HG03196 (cell line): ENCODE measurements around the gene SPTBN1.
"Not testable (repeated sequence)": the region's sequence is repeated elsewhere in the genome, so short reads cannot be mapped to it uniquely, and the experiment has no call there.

Source experiments
- ATAC-seq: cut with Tn5 transposase; IDR thresholded peaks from one replicate; pipeline ENCODE4 v1.9.1; 2021; ENCODE audit not compliant: unreplicated experiment

The SPTBN1 gene

DNA sequence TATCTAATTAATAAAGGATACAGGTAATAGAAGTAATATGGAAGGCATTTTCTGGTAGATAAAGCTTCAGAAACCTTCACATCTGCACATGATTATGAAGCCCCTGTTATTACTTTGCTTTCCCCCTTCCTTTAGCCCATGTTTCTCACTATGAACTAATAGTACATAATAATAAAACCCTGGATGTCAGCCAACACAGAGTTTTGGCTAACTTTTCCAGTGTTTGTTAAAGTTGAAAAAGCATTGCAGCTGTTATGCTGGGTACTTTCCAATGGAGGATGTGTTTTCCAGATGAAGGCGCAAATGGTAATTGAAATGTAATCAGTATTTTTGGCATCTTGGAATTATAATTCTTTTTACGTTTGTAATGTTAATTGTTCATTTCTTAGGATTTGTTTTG is 43.5 kb downstream of the SPTBN1 start:
- no peak for ATAC-seq

DNA sequence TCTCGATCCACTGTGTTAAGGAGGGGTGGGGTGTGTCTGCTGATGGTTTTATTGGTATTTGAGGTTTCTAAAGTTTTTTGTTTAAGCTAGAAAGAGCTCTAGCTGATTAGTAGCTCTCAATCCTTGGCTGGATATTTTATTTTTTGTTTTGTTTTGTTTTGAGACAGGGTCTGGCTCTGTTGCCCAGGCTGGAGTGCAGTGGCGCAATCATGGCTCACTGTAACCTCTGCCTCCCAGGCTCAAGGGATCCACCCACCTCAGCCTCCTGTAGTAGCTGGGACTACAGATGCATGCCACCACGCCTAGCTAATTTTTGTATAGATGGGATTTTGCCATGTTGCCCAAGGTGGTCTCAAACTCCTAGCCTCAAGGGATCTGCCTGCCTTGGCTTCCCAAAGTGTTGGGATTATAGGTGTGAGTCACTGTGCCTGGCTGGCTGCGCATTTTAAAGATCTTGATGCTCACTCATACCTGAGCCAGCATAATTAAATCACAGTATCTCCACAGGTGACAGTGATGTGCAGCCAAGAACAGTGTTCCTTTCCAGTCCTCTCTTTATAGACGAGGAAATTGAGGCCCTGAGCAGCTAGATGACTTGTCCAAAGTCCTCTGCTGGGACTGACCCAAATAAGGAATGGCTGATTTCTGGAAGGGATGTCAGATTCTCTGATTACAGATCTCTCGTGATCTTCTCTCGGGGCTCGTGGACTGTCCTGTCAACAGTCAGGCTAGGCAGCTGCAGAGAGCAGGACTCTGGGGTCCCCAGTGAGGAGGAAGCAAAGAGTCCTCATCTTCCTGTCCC is 44.5 kb downstream of the SPTBN1 start:
- no peak for ATAC-seq

DNA sequence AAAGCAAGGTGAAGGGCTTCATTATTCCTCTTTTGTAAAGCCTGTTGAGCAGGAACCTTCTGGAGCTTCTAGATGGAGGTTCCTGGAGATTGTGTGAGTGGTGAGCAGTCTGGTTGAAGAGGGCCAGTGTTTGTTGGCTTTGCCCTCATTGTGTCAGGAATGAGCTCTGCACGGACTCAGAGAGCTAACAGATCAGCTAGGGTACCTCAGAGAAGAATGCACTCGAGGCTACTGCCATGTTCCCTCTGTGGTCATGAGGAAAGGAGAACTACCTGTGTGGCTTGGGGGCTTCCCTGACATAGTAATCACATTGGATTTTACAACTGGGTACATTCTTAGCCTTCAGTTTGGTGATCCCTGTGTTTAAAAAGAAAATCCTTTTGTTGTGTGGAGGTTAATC is 46.6 kb downstream of the SPTBN1 start:
- ATAC-seq = no peak

DNA sequence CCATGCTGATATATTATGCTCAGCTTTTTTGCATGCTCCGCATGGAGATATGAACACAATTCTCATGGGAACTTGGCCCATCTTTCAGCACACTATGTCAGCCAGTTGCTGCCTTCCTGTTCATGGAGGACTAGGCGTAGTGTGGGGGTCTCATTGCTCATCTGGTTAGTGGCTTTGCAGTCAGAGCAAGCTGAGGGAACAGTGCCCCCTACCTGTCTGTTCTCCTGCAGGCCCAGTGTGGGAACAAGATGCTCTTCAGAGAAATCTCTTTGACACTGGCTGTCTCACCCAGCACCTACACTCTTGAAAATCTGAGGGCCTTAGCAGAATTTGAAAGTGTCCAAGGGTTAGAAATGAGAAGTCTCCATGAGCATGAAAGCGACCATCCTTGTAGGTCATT is 47.1 kb downstream of the SPTBN1 start:
- ATAC-seq = no peak

DNA sequence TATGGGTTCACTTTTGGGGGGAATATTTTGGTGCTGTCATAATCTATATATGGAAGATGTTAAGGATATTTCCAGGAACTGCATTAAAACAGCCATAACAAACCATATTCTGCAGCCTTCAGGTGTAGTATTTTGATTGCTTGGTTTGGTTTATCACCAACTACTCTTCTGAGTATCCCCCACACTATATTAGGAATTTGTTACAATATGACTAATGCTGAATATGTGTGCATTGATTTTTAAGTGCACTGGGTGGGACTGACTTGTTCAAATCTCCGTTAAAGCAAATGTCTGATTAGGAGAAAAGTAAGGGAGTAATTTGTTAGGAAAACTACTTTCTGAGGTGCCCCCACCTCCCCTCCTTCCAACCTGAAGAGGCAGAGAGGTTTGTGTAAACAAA is 47.7 kb downstream of the SPTBN1 start:
- ATAC-seq = no peak

DNA sequence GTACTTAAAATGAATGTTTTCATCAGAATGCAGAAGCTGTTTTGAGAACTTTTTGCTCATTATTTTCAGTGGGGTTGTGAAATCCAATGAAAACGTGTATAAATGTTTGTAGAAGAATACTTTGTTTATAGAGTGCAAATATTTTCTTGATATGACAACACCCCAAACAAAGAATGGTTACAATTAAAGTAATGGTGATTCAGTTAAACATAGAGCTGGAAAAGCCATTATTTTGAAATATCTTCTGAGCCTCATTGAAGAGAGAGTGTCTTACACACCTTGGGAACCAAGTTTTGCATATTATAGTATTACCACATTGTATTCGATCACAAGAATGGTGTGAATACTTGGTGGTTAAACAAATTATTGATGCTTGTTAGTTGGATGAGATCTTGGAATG is 48.7 kb downstream of the SPTBN1 start:
- no peak for ATAC-seq

DNA sequence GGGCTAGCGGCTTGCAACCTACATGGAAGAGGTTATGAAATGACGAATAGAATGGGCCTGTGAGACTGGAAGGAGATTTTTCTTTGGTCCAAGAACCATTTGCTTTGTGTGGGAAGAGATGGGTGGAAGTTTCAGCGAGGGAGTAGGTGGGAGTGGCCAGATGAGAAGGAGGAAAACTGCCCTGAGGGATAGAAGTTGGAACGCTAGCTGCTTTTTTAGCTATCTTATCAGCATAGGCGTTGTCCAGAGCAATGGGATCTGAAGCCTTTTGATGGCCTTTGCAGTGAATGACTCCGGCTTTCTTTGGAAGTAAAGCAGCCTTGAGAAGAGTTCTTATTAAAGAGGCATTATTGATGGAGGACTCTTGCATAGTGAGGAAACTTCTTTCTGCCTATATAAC is 52.4 kb downstream of the SPTBN1 start:
- no peak for ATAC-seq

DNA sequence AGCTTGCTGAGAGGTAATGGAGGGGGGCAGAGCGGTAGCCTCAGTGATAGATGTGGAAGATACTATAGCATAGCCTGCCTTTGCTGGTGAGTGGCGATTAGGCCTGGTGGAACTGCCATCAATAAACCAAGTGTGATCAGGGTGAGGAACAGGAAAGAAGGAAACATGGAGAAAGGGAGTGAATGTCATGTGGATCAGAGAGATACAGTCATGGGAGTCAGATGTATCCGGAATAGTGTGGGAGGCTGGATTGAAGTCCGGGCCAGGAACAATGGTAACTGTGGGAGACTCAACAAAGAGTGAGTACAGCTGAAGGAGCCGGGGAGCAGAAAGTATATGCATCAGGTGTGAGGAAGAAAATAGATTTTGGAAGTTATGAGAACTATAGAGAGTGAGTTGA is 52.9 kb downstream of the SPTBN1 start:
- not testable (repeated sequence) for ATAC-seq

DNA sequence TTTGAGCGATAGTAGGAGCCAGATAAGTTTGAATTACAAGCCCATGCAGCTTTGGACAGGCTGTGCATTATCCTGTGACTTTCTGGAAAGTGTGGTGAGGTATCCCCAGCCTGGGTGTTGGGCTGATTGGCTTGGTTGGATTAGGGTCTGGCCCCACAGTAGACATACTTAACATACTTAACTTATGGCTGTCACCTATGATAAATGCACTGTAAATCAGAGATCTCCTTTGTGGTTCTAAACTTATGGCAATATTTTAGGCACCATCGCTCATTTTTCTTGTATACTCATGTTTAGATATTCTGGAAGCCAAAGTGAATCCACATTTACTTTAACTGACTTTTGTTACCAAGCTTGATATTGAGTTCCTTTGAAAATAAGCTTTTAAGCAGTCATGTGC is 54.8 kb downstream of the SPTBN1 start:
- ATAC-seq = no peak

DNA sequence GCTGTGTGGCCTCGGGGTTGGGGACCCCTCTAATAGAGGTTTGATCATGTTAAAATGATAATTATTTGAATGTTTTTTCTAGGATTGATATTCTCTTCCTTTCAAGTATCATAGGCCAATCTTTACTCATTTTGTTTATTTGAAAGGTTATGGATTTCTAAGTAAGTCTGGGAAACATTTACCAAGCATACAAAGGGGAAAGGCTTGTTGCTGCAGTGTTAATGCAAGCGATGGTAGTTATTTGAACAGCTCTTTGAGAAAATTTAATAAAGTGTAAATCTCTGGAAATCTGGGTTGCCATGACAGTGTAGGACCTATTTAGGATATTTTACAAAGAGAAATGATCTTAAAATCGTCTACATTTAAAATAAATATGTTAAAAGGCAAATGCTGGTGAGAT is 56.1 kb downstream of the SPTBN1 start:
- ATAC-seq = no peak

DNA sequence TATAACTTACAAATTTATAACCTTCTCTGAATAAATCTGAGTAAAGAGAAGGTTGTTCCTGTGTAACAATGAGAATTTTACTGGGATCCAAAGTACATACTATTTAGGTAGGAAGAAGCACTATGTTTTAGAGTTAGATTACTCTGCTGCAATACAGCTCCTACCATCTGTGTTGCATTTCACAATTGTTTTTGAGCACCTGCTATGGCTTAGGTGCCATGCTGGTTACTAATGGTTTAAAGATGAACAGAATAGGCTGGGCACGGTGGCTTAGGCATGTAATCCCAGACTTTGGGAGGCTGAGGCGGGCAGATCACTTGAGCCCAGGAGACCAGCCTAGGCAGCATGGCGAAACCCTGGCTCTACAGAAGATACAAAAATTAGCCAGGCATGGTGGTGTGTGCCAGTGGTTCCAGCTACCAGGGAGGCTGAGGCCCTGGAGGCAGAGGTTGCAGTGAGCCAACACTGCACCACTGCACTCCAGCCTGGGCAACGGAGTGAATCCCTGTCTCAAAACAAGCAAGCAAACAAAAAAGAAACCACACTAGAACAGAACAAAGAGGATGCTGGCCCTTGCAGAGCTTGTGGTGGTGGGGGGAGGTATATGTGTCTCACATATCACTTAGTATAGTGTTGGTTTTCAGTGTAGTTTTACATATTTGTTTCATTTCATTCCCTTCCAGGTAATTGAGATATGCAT is 56.7 kb downstream of the SPTBN1 start:
- ATAC-seq = no peak

DNA sequence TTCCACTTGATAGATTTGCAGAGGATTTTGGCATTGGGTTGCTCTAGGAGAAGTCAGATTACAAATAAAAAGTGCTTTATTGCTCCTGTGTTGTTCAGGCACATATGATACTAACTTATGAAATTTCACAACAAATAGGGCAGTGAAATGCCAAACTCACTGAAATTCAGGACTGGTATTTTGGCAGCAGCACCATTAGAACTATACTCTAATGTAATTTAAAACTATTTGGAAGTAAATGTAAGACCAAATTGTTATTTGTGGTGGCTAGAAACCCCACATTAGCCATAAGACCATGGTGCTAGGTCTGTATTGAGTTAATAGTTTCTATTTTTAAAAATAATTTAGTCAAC is 57.2 kb downstream of the SPTBN1 start:
- ATAC-seq = no peak

DNA sequence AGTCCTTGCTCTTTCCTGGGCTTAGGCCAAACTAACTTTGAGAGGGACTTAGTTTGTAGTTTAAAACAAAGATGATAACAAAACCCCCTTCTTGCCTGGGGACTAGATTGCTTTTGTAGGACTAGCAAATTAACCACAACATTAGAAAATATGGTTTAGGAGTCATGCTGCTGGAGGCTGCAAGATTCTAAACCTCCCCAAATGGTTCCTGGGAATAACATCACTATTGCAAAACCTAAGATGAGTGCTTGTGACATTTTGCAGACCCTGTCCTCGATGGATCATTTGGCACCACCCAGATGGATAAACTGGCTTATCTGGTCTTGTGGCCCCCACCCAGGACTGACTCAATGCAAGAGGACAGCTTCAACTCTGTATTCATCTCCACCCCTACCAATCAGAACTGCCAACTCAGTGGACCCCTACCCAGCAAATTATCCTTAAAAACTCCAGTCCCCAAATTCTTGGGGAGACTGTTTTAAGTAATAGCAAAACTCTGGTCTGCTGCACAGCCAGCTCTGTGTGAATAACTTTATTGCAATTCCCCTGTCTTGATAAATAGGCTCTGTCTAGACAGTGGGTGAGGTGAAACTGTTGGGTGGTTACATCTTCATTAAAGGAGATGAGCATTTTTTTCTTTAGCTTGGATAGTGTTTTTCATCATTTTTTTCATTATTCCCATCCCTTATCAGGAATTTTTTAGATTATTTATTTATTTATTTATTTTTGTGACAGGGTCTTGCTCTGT is 58.9 kb downstream of the SPTBN1 start:
- no peak for ATAC-seq

DNA sequence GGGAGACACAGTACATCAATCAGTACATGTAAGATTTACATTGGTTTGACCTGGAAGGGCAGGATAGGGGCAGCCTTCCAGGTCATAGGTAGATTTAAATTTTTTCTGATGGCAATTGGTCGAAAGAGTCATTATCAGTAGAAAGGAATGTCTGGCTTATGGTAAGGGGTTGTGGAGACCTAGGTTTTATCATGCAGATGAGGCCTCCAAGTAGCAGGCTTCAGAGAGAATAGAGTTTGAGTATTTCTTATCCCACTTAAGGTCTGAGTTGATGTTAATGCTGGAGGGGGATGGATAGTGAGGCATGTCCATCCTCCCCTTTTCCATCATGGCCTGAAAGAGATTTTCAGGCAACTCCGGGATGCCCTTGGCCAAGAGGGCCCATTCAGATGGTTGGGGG is 60.7 kb downstream of the SPTBN1 start:
- no peak for ATAC-seq

DNA sequence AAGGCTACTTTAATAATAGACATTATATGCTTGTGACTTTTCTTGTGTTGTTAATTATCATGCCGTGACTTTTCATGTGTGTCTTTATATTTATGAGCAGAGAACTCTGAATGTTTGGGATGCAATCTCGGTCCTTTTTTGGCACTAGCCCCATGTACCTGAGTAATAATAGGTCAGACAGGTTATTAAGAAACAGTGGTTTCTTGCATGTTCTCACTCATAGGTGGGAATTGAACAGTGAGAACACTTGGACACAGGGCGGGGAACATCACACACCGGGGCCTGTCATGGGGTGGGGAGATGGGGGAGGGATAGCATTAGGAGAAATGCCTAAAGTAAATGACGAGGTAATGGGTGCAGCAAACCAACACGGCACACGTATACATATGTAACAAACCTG is 61.9 kb downstream of the SPTBN1 start:
- not testable (repeated sequence) for ATAC-seq

DNA sequence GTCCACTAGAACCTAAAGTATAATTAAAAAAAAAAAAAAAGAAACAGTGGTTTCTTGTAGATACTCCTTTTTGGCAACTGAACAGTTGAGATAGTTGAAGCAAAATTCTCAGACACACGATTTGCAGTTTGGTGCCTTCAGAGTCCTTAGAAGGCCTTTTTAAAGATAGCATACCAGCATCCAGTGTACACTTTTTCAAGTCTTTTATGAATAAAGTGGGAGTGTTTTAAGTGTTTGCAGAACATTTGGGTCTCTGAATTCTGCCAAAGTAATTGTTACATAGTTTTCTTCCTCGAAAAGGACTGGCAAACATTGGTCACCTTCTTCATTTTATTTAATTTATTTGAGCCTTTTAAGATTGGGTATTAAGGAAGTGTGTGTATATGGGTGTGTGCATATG is 62.3 kb downstream of the SPTBN1 start:
- ATAC-seq = no peak

DNA sequence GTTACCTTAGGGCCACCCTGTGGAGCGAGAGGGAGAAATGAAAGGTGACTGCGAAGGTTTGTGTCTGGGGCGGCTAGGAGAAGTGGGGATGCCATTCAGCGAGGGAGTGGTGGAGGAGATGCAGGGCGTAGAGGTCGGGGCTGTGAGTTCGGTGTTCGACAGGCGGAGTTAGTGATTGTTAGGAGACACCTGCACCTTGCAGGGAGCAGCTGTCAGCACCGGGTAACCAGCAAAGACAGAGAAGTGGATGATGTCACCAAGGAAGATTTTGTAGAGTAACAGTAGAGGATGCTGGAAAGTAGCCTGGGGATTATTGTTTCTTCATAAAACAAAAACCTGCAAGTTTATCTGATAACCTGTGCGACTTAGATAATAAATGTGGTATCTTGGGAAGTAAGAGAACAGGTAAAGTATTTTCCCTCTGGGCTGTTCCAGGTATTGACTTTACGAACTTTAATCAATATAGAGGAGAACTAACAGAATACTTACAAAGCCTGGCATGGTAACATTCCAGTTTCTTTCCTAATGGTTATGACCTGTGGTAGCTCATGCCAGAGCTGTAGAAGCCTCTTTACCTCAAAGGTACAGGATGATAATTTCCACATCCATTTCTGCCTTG is 63.8 kb downstream of the SPTBN1 start:
- no peak for ATAC-seq

DNA sequence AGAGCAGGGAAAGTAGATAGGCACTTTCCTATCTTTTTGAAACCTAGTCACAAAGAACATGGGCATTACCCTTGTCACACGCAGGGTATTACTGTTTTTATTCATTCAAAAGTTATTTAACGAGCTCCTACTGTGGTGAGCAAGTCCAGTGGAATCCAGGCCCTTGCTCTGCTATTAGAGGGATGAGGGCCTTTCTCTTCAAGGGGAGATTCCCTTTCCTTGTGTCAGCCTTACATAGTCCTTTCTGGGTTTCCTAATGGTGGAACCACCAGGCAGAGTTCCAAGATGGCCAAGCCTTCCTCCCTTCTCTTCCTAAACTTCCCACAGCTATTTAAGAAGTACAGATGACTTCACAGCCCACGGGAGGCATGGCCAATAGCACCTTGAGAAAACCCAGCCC is 64.6 kb downstream of the SPTBN1 start:
- no peak for ATAC-seq

DNA sequence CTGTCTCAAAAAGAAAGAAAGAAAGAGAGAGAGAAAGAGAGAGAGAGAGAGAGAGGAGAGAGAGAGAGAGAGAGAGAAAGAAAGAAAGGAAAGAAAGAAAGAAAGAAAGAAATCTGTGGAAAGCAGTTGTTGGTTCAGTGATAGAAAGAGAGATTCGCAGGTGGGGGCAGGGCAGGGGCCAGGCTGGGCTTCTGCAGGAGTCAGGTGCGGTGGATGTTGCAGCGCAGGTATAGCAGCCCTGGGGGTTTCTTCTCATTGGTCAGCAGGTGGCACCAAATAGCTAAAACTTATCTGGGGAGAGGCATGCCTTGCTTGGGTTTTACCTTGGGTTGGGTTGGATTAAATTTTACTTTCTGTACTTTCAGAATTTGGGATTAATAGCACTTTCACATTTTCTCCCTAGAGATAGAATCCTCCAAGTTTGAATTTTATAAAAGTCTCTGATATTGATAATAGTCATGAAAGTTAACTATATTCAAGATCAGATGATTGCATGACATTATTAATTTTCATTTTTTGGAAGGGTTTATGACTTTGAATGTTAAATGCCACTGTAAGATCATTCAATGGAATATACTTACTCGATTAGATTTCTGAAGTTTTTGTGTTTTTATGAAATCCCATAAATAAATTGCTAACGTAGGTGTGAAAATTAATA is 66.6 kb downstream of the SPTBN1 start:
- ATAC-seq = peak; percentile 48

DNA sequence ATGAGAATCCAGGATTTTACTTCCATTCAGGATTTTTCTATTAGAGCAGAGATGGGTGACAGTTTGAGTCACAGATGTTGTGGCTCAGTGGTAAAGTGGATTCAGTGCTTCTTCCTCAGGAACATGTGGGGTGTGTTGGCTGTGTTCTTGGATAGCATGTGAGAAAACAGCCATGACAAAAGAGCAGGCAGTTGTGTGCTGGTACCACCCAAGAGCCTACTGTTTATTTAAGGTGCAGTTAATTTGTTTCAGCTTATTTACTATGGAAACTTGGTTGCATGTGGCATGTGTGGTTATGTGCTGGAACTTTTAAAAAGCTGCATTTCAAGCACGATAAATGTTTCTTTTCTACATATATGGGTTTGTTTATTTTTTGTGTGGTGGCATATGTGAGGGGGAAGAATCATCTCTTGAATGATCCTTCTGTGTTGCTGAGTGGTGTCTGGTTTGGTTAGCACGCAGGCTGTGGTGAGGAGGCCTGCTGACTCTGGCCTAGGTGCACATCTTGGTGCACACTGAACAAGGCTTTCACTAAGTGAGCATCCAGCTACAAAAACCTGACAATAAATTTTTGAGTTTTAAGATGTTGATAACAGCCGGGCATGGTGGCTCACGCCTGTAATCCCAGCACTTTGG is 67.3 kb downstream of the SPTBN1 start:
- ATAC-seq = no peak
